ENCODE measurements around the gene BMP7.
"Not testable (repeated sequence)": the region's sequence is repeated elsewhere in the genome, so short reads cannot be mapped to it uniquely, and the experiment has no call there.

The BMP7 gene

GRCh38 chr20:57280221-57280620 lies 13.8 kb upstream of the BMP7 start:
- no peak for TF ChIP-seq ARNTL (CRISPR knock-in tag; IDR thresholded peaks at IDR 0.05; ENCODE audit: borderline replicate concordance, low read depth)
- no peak for TF ChIP-seq RARB (CRISPR knock-in tag; IDR thresholded peaks at IDR 0.05)
- no peak for TF ChIP-seq ISL1 (CRISPR knock-in tag; IDR thresholded peaks at IDR 0.05)
- no peak for TF ChIP-seq PPARA (CRISPR knock-in tag; IDR thresholded peaks at IDR 0.05; ENCODE audit: borderline replicate concordance)
- TF ChIP-seq CSDC2 (CRISPR knock-in tag; IDR thresholded peaks at IDR 0.05) = no peak
- no peak for TF ChIP-seq SNAI2 (CRISPR knock-in tag; IDR thresholded peaks at IDR 0.05)
- no peak for TF ChIP-seq TCF4 (CRISPR knock-in tag; IDR thresholded peaks at IDR 0.05; ENCODE audit: borderline replicate concordance)
- TF ChIP-seq CSRNP3 (CRISPR knock-in tag; IDR thresholded peaks at IDR 0.05) = no peak
- no peak for TF ChIP-seq ZNF8 (CRISPR knock-in tag; IDR thresholded peaks at IDR 0.05)
- TF ChIP-seq ZC3H10 (CRISPR knock-in tag; IDR thresholded peaks at IDR 0.05) = no peak
- TF ChIP-seq ZNF565 (CRISPR knock-in tag; conservative IDR thresholded peaks at IDR 0.05; ENCODE audit: low read depth) = no peak
- TF ChIP-seq ZFP30 (CRISPR knock-in tag; IDR thresholded peaks at IDR 0.05) = no peak
- no peak for TF ChIP-seq ZNF70 (CRISPR knock-in tag; IDR thresholded peaks at IDR 0.05)
- TF ChIP-seq TSHZ2 (CRISPR knock-in tag; IDR thresholded peaks at IDR 0.05) = no peak
- TF ChIP-seq GLIS3 (CRISPR knock-in tag; IDR thresholded peaks at IDR 0.05) = no peak
- TF ChIP-seq, protein P1, sequence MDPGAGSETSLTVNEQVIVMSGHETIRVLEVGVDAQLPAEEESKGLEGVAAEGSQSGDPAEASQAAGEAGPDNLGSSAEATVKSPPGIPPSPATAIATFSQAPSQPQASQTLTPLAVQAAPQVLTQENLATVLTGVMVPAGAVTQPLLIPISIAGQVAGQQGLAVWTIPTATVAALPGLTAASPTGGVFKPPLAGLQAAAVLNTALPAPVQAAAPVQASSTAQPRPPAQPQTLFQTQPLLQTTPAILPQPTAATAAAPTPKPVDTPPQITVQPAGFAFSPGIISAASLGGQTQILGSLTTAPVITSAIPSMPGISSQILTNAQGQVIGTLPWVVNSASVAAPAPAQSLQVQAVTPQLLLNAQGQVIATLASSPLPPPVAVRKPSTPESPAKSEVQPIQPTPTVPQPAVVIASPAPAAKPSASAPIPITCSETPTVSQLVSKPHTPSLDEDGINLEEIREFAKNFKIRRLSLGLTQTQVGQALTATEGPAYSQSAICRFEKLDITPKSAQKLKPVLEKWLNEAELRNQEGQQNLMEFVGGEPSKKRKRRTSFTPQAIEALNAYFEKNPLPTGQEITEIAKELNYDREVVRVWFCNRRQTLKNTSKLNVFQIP (CRISPR knock-in tag; IDR thresholded peaks at IDR 0.05; ENCODE audit: borderline replicate concordance, low read depth) = no peak
- TF ChIP-seq BACH2 (CRISPR knock-in tag; IDR thresholded peaks at IDR 0.05; ENCODE audit: borderline replicate concordance) = no peak
- no peak for ATAC-seq

GRCh38 chr20:57279548-57279947 lies 13.1 kb upstream of the BMP7 start:
- not testable (repeated sequence) for ATAC-seq

DNA sequence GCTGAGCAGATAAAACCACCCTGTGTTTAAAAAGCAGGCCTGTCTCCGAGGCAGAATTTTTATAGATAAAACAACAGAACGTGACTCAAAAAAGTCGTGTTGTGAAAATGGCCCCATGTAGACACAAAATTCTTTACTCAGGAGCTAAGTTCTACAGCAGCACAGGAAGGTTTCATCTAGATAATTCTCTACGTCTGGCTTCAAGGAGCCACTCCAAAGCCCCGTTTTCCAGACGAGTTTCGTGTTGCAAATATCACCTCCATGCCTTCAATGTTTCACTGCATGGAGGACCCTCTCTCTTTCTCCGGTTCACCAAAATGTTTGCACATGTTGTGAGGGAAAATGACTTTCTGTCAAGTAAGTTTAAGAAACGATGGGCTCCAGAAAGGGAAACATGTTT lies 12.0 kb upstream of the BMP7 start:
- TF ChIP-seq CREB5 (CRISPR knock-in tag; IDR thresholded peaks at IDR 0.05; ENCODE audit: low read depth) (no peak), ARNTL (CRISPR knock-in tag; IDR thresholded peaks at IDR 0.05; ENCODE audit: borderline replicate concordance, low read depth) (no peak), BACH2 (CRISPR knock-in tag; IDR thresholded peaks at IDR 0.05; ENCODE audit: borderline replicate concordance) (no peak), GLIS3 (CRISPR knock-in tag; IDR thresholded peaks at IDR 0.05) (no peak), TSHZ2 (CRISPR knock-in tag; IDR thresholded peaks at IDR 0.05) (no peak), ZNF565 (CRISPR knock-in tag; conservative IDR thresholded peaks at IDR 0.05; ENCODE audit: low read depth) (no peak), ZNF8 (CRISPR knock-in tag; IDR thresholded peaks at IDR 0.05) (no peak), CSDC2 (CRISPR knock-in tag; IDR thresholded peaks at IDR 0.05) (no peak), PPARA (CRISPR knock-in tag; IDR thresholded peaks at IDR 0.05; ENCODE audit: borderline replicate concordance) (no peak), ZFP3 (CRISPR knock-in tag; IDR thresholded peaks at IDR 0.05) (no peak), TOX (CRISPR knock-in tag; IDR thresholded peaks at IDR 0.05; ENCODE audit: borderline replicate concordance) (no peak), ZFP30 (CRISPR knock-in tag; IDR thresholded peaks at IDR 0.05) (no peak), ZNF70 (CRISPR knock-in tag; IDR thresholded peaks at IDR 0.05) (no peak)
- TF ChIP-seq, protein P2, sequence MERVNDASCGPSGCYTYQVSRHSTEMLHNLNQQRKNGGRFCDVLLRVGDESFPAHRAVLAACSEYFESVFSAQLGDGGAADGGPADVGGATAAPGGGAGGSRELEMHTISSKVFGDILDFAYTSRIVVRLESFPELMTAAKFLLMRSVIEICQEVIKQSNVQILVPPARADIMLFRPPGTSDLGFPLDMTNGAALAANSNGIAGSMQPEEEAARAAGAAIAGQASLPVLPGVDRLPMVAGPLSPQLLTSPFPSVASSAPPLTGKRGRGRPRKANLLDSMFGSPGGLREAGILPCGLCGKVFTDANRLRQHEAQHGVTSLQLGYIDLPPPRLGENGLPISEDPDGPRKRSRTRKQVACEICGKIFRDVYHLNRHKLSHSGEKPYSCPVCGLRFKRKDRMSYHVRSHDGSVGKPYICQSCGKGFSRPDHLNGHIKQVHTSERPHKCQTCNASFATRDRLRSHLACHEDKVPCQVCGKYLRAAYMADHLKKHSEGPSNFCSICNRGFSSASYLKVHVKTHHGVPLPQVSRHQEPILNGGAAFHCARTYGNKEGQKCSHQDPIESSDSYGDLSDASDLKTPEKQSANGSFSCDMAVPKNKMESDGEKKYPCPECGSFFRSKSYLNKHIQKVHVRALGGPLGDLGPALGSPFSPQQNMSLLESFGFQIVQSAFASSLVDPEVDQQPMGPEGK (CRISPR knock-in tag; IDR thresholded peaks at IDR 0.05; ENCODE audit: borderline replicate concordance) = no peak
- TF ChIP-seq, protein P1 (CRISPR knock-in tag; IDR thresholded peaks at IDR 0.05; ENCODE audit: borderline replicate concordance, low read depth) = no peak
- ATAC-seq = no peak
